K562 (cell line): Measurements from ENCODE around the gene IQCE. TPM values are rescaled to one million over a fixed set of nuclear protein-coding genes. Genes with fewer than 3 reads are reported as not detected.
A peak's percentile ranks its signal among the peaks of the same experiment; 100 is the strongest.

Experiments
- ATAC-seq: fragments of 200-7000 bp; cut with Tn5 transposase; 3 replicates; pipeline ENCODE4 v1.9.1; 2020; ENCODE audit warnings: moderate library complexity
- BruUV-seq: library from RNA; stranded (reverse); fragments of 400-500 nt; replicated peaks from 2 replicates; lab custom pipeline; 2021; lab: Mats Ljungman, UMichigan
- CTCF ChIA-PET: fragments of 300-600 bp; formaldehyde crosslinking; extraction: SDS; loops from one replicate; lab custom pipeline; 2021; ENCODE audit warnings: low intra/inter-chr PET ratio; lab: Yijun Ruan, JAX
- POLR2A ChIA-PET: fragments of 300-600, 350-650 bp; sonication (Branson Sonifier 250); formaldehyde crosslinking; extraction: SDS; loops from one replicate; lab custom pipeline; 2021; ENCODE audit warnings: antibody characterized with exemption, inconsistent platforms; lab: Yijun Ruan, JAX
- DNase-seq, 4 experiments: peaks; one replicate each; pipeline versions ENCODE4 v3.0.0 to v3.0.0-alpha.2; 2011 to 2018; ENCODE audit warnings: low spot score in 3 of 4, mixed read lengths in 3 of 4; ENCODE audit errors: extremely low read depth in 1 of 4
- FAIRE-seq: peaks from 2 replicates; lab custom pipeline; 2011; peaks lifted over from hg19 to GRCh38; lab: Jason Lieb, UNC
- H2AFZ ChIP-seq: 2 replicates; pipeline ENCODE4 v1.6.0; 2011; ENCODE audit warnings: low read depth, low read length, control low read depth, inconsistent platforms
- H3K27ac ChIP-seq: fragments of 200-600 bp; 3 replicates; pipeline ENCODE4 v1.8.0; 2011; ENCODE audit warnings: low read depth, mild to moderate bottlenecking, control low read depth, inconsistent platforms, low read length, moderate library complexity, mixed read lengths; ENCODE audit errors: extremely low read depth
- H3K27me3 ChIP-seq, 2 experiments: fragments of 300-600 bp in 1 of 2; 2 replicates in 1 of 2; 3 replicates in 1 of 2; pipeline versions ENCODE4 v1.6.0 to v1.8.0; 2011; ENCODE audit warnings: inconsistent platforms in 2 of 2, low read length in 2 of 2, mild to moderate bottlenecking in 1 of 2, mixed read lengths in 1 of 2, moderate library complexity in 1 of 2; ENCODE audit not compliant: control insufficient read depth in 2 of 2, insufficient read depth in 2 of 2
- H3K36me3 ChIP-seq: fragments of 300-600 bp; 3 replicates; pipeline ENCODE4 v1.8.0; 2011; ENCODE audit warnings: mild to moderate bottlenecking, low read length, inconsistent platforms; ENCODE audit not compliant: control insufficient read depth, insufficient read depth
- H3K4me1 ChIP-seq, 2 experiments: fragments of 200-600 bp in 1 of 2; replicated peaks in 1 of 2; 2 replicates in 1 of 2; 3 replicates in 1 of 2; pipeline versions ENCODE4 v1.5.1 to v1.8.0; 2011; ENCODE audit warnings: inconsistent platforms in 2 of 2, low read length in 2 of 2, mild to moderate bottlenecking in 1 of 2, mixed read lengths in 1 of 2, moderate library complexity in 1 of 2; ENCODE audit not compliant: control insufficient read depth in 2 of 2, insufficient read depth in 2 of 2
- H3K4me2 ChIP-seq: 2 replicates; pipeline ENCODE4 v1.6.1; 2011; ENCODE audit warnings: low read length, control low read depth, inconsistent platforms, mixed read lengths; ENCODE audit not compliant: insufficient read depth
- H3K4me3 ChIP-seq: fragments of 200-600 bp; sonication (generic), shearing (Covaris generic); 2 replicates; pipeline ENCODE4 v1.5.1; 2016; ENCODE audit warnings: control low read depth, inconsistent platforms
- H3K79me2 ChIP-seq: fragments of 200-600 bp; 3 replicates; pipeline ENCODE4 v1.8.0; 2011; ENCODE audit warnings: low read length, inconsistent platforms; ENCODE audit not compliant: control insufficient read depth, insufficient read depth
- H3K9ac ChIP-seq, 2 experiments: 2 replicates each; pipeline versions ENCODE4 v1.6.0 to v1.6.1; 2011; ENCODE audit warnings: low read depth in 2 of 2, low read length in 2 of 2, control low read depth in 1 of 2, inconsistent platforms in 1 of 2, mild to moderate bottlenecking in 1 of 2, mixed read lengths in 1 of 2; ENCODE audit not compliant: insufficient read depth in 1 of 2
- H3K9me1 ChIP-seq: one replicate; pipeline ENCODE4 v1.6.0; 2011; ENCODE audit warnings: inconsistent platforms, mild to moderate bottlenecking, low read length, moderate library complexity; ENCODE audit not compliant: control insufficient read depth, insufficient read depth
- H3K9me3 ChIP-seq: replicated peaks from 2 replicates; pipeline ENCODE4 v1.5.1; 2011; ENCODE audit warnings: low read depth, low read length, inconsistent platforms; ENCODE audit not compliant: control insufficient read depth, insufficient read depth
- H4K20me1 ChIP-seq: replicated peaks from 2 replicates; pipeline ENCODE4 v1.6.1; 2011; ENCODE audit warnings: low read length, inconsistent platforms, mixed read lengths; ENCODE audit not compliant: control insufficient read depth, insufficient read depth
- ATF3 ChIP-seq, 2 experiments: fragments of 450-650 bp in 1 of 2; sonication (generic) in 1 of 2; formaldehyde crosslinking in 1 of 2; IDR thresholded peaks in 1 of 2; conservative IDR thresholded peaks in 1 of 2; 2 replicates each; pipeline versions ENCODE4 v1.6.1 to v1.8.1; 2016 to 2023; ENCODE audit warnings: mild to moderate bottlenecking in 2 of 2, moderate library complexity in 2 of 2, inconsistent platforms in 1 of 2, missing genetic modification reagents in 1 of 2
- GATAD2B ChIP-seq: fragments of 450-650 bp; IDR thresholded peaks from 2 replicates; pipeline ENCODE4 v1.6.1; 2017; ENCODE audit warnings: mild to moderate bottlenecking, borderline replicate concordance
- KDM1A ChIP-seq, 2 experiments: fragments of 450-650 bp; IDR thresholded peaks; 2 replicates each; pipeline ENCODE4 v1.6.1; 2016; ENCODE audit warnings: mild to moderate bottlenecking in 2 of 2
- PTBP1 ChIP-seq: fragments of 200-400 bp; formaldehyde crosslinking; IDR thresholded peaks from 2 replicates; pipeline ENCODE4 v1.6.1; 2017; ENCODE audit warnings: low read depth, low read length
- RBM25 ChIP-seq: fragments of 200-400 bp; formaldehyde crosslinking; IDR thresholded peaks from 2 replicates; pipeline ENCODE4 v1.6.1; 2018; ENCODE audit warnings: low read length, low read depth, moderate library complexity; ENCODE audit not compliant: severe bottlenecking
- ZBTB7A ChIP-seq: IDR thresholded peaks from 2 replicates; pipeline ENCODE4 v1.6.1; 2011; ENCODE audit warnings: low read depth, mild to moderate bottlenecking, low read length, moderate library complexity, borderline replicate concordance; ENCODE audit not compliant: control insufficient read depth
- ZFP36 ChIP-seq: fragments of 150-350 bp; IDR thresholded peaks from 2 replicates; pipeline ENCODE4 v1.6.1; 2018; ENCODE audit warnings: low read length, low read depth; ENCODE audit not compliant: partially characterized antibody
- ZNF436 ChIP-seq: fragments of 250-450, 450-650 bp; sonication (Bioruptor Pico); formaldehyde crosslinking; IDR thresholded peaks from 2 replicates; pipeline ENCODE4 v1.7.0; 2020; ENCODE audit warnings: mild to moderate bottlenecking
- ZNF830 ChIP-seq: fragments of 250-450 bp; sonication (Bioruptor Pico); IDR thresholded peaks from 2 replicates; pipeline ENCODE4 v1.5.0; 2021; ENCODE audit warnings: mild to moderate bottlenecking
- WGBS: fragments of 100-300 bp; shearing (Covaris generic); methylation state at CpG from one replicate; pipeline ENCODE4 v1.1.6; 2016; ENCODE audit warnings: low coverage, mixed read lengths; ENCODE audit not compliant: insufficient coverage; ENCODE audit errors: missing lambda C conversion rate; 5-methylcytosine and 5-hydroxymethylcytosine counted together
- in situ Hi-C: fragments of 300-500 bp; cut with MboI; formaldehyde crosslinking; loops from 4 replicates; pipeline ENCODE4 v1.15.0; 2018; ENCODE audit warnings: inconsistent platforms, mixed read lengths
- intact Hi-C: fragments of 100-400 bp; cut with micrococcal nuclease; formaldehyde crosslinking; loops from 2 replicates; pipeline ENCODE4 v1.14.2; 2022
- polyA plus RNA-seq, 8 experiments: library from polyadenylated mRNA; depleted of rRNA in 4 of 8; stranded (reverse) in 5 of 8; unstranded in 3 of 8; fragments of >200 nt; fragmentation: Nextera tagmentation in 2 of 8; fragmentation: Illumina TruSeq in 1 of 8; extraction: Ambion mirVana in 2 of 8; extraction: Trizol in 1 of 8; gene quantifications; 2 replicates each; pipeline versions ENCODE4 v1.2.1 to v1.2.3, GENCODE V29; 2011 to 2014; ENCODE audit warnings: inconsistent platforms in 1 of 8, missing spikeins in 1 of 8
- total RNA-seq, 7 experiments: library from RNA; depleted of rRNA in 6 of 7; stranded (reverse); fragments of >200 nt in 6 of 7; fragmentation: Illumina TruSeq in 2 of 7; extraction: Trizol in 2 of 7; gene quantifications; 2 replicates each; pipeline versions ENCODE4 v1.2.1 to v1.2.3, GENCODE V29; 2011 to 2021; ENCODE audit warnings: low replicate concordance in 1 of 7
- TF ChIP-seq, protein P1 (sequence below): fragments of 200-800 bp; sonication (Bioruptor generic); IDR thresholded peaks from 2 replicates; pipeline ENCODE4 v1.6.1; 2017; ENCODE audit warnings: missing genetic modification characterization, missing compliant biosample characterization

The IQCE gene
- total and polyA plus RNA-seq, 9 of the 15 experiments (the other 6 are each of a cell fraction or from before 2014, with no cell fraction given) = 0.18 to 8.5 (median 4.2) TPM

GRCh38 chr7:2521952-2522591, 36.7 kb upstream of the IQCE start:
- Histone ChIP-seq H3K9me1 (no peaks in the 10 kb centered on the region), H3K4me1 (peaks cover 0 to 90% of the 10 kb centered on the region in 2 experiments), H3K27me3 (peaks cover 0 to 23% of the 10 kb centered on the region in 2 experiments; a peak in 2 of 5 replicates), H3K9ac (no peak overlapping the region), H3K36me3 (no peaks in the 10 kb centered on the region), H3K4me2 (no peak overlapping the region), H3K4me3 (no peak overlapping the region), H2AFZ (no peak overlapping the region)
- ChIA-PET CTCF (no interaction called here), POLR2A (no interaction called here)
- FAIRE-seq = no peak
- BruUV-seq = no TSS peak
- in situ Hi-C loops (no loop called here), intact Hi-C loops (no loop called here)
- TF ChIP-seq, protein P1, sequence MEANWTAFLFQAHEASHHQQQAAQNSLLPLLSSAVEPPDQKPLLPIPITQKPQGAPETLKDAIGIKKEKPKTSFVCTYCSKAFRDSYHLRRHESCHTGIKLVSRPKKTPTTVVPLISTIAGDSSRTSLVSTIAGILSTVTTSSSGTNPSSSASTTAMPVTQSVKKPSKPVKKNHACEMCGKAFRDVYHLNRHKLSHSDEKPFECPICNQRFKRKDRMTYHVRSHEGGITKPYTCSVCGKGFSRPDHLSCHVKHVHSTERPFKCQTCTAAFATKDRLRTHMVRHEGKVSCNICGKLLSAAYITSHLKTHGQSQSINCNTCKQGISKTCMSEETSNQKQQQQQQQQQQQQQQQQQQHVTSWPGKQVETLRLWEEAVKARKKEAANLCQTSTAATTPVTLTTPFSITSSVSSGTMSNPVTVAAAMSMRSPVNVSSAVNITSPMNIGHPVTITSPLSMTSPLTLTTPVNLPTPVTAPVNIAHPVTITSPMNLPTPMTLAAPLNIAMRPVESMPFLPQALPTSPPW (CRISPR knock-in tag) = peak; percentile 36
- no peak for TF ChIP-seq ZNF830 (CRISPR knock-in tag)
- 0 out of 2 replicates have a peak, but pooled peaks have one; percentile 16 for TF ChIP-seq ZNF436 (CRISPR knock-in tag)
- TF ChIP-seq GATAD2B = no peak
- TF ChIP-seq PTBP1 = 0 out of 2 replicates have a peak, but pooled peaks have one; percentile 45
- 0 out of 4 replicates have a peak, but pooled peaks of 1 of the 2 experiments have one; percentile 21 for TF ChIP-seq KDM1A (IDR thresholded peaks at IDR 0.05)
- peak; percentile 27 for TF ChIP-seq RBM25
- TF ChIP-seq ZBTB7A = 0 out of 2 replicates have a peak, but pooled peaks have one; percentile 34
- peak; percentile 96 for TF ChIP-seq ZFP36
- peak; percentile 24 for TF ChIP-seq ATF3 (IDR thresholded peaks at IDR 0.05)
- TF ChIP-seq ATF3 (CRISPR knock-in tag; conservative IDR thresholded peaks at IDR 0.05) = no peak
- TF ChIP-seq, all 486 proteins: peak for 8
- Histone ChIP-seq H3K27ac (no peak overlapping the region), H3K79me2 (no peaks in the 10 kb centered on the region), H3K9me3 (no peaks in the 10 kb centered on the region), H4K20me1 (peaks cover 4% of the 10 kb centered on the region)
- ATAC-seq (no peak), DNase-seq (no peak)
- WGBS = 6% methylated on average over 14 of the region's 17 CpGs
